K562 (cell line): ENCODE measurements around the gene IZUMO4. TPM values are rescaled to one million over a fixed set of nuclear protein-coding genes. Genes with fewer than 3 reads are reported as not detected.

Experiments
- ATF1 ChIP-seq, 2 experiments: fragments of 450-650 bp in 1 of 2; IDR thresholded peaks; 2 replicates each; pipeline ENCODE4 v1.6.1; 2016; ENCODE audit warnings: missing compliant biosample characterization in 1 of 2, missing genetic modification characterization in 1 of 2
- CBX3 ChIP-seq, 2 experiments: IDR thresholded peaks; 1 replicate in 1 of 2; 2 replicates in 1 of 2; pipeline ENCODE4 v1.6.1; 2012; ENCODE audit warnings: inconsistent platforms in 2 of 2, low read length in 2 of 2, borderline replicate concordance in 1 of 2, control low read depth in 1 of 2
- HNRNPK ChIP-seq: fragments of 200-400 bp; formaldehyde crosslinking; IDR thresholded peaks from one replicate; pipeline ENCODE4 v1.6.1; 2018; ENCODE audit warnings: mild to moderate bottlenecking, low read depth, low read length; ENCODE audit not compliant: poor library complexity, severe bottlenecking
- ILF3 ChIP-seq: fragments of 450-650 bp; IDR thresholded peaks from 2 replicates; pipeline ENCODE4 v1.6.1; 2018; ENCODE audit warnings: antibody characterized with exemption, mild to moderate bottlenecking, moderate library complexity, borderline replicate concordance
- NEUROD1 ChIP-seq: fragments of 150-350 bp; IDR thresholded peaks from 2 replicates; pipeline ENCODE4 v1.6.1; 2014; ENCODE audit warnings: borderline replicate concordance, low read length, low read depth; ENCODE audit not compliant: partially characterized antibody
- PRMT5 ChIP-seq: sonication (generic); formaldehyde crosslinking; IDR thresholded peaks from 2 replicates; pipeline ENCODE4 v1.5.0; 2020; ENCODE audit warnings: missing genetic modification reagents
- RBM14 ChIP-seq: fragments of 200-400 bp; formaldehyde crosslinking; IDR thresholded peaks from 2 replicates; pipeline ENCODE4 v1.6.1; 2018; ENCODE audit warnings: low read depth, mild to moderate bottlenecking, low read length, moderate library complexity, borderline replicate concordance; ENCODE audit not compliant: insufficient read depth
- SP1 ChIP-seq: sonication (generic); formaldehyde crosslinking; IDR thresholded peaks from 2 replicates; pipeline ENCODE4 v1.8.1; 2022; ENCODE audit warnings: mild to moderate bottlenecking, missing genetic modification reagents
- STAG1 ChIP-seq: sonication (generic); formaldehyde crosslinking; IDR thresholded peaks from 2 replicates; pipeline ENCODE4 v1.5.0; 2020; ENCODE audit warnings: missing genetic modification reagents, borderline replicate concordance
- ZNF586 ChIP-seq: fragments of 450-650 bp; formaldehyde crosslinking; conservative IDR thresholded peaks from 2 replicates; pipeline ENCODE4 v1.4.0; 2020; ENCODE audit warnings: mild to moderate bottlenecking, moderate library complexity
- polyA plus RNA-seq, 8 experiments: library from polyadenylated mRNA; depleted of rRNA in 4 of 8; stranded (reverse) in 5 of 8; unstranded in 3 of 8; fragments of >200 nt; fragmentation: Nextera tagmentation in 2 of 8; fragmentation: Illumina TruSeq in 1 of 8; extraction: Ambion mirVana in 2 of 8; extraction: Trizol in 1 of 8; gene quantifications; 2 replicates each; pipeline versions ENCODE4 v1.2.1 to v1.2.3, GENCODE V29; 2011 to 2014; ENCODE audit warnings: inconsistent platforms in 1 of 8, missing spikeins in 1 of 8
- total RNA-seq, 7 experiments: library from RNA; depleted of rRNA in 6 of 7; stranded (reverse); fragments of >200 nt in 6 of 7; fragmentation: Illumina TruSeq in 2 of 7; extraction: Trizol in 2 of 7; gene quantifications; 2 replicates each; pipeline versions ENCODE4 v1.2.1 to v1.2.3, GENCODE V29; 2011 to 2021; ENCODE audit warnings: low replicate concordance in 1 of 7
- TF ChIP-seq, protein P1 (sequence below): fragments of 450-650 bp; formaldehyde crosslinking; IDR thresholded peaks from 2 replicates; pipeline ENCODE4 v1.4.0; 2022; ENCODE audit warnings: mild to moderate bottlenecking, moderate library complexity
- TF ChIP-seq, protein P2 (sequence below): fragments of 250-450 bp; sonication (Bioruptor Pico); IDR thresholded peaks from 2 replicates; pipeline ENCODE4 v1.4.0; 2020; ENCODE audit warnings: mild to moderate bottlenecking, moderate library complexity
- TF ChIP-seq, protein P3 (sequence below): fragments of 450-650 bp; IDR thresholded peaks from 2 replicates; pipeline ENCODE4 v1.6.1; 2014; ENCODE audit warnings: low read depth, mild to moderate bottlenecking, moderate library complexity, borderline replicate concordance
- TF ChIP-seq, protein P4 (sequence below): sonication (generic); formaldehyde crosslinking; IDR thresholded peaks from 2 replicates; pipeline ENCODE4 v1.8.1; 2023; ENCODE audit warnings: mild to moderate bottlenecking, missing genetic modification reagents
- TF ChIP-seq, protein P5 (sequence below), 2 experiments: IDR thresholded peaks; 2 replicates each; pipeline ENCODE4 v1.6.1; 2011; ENCODE audit warnings: borderline replicate concordance in 1 of 2, control low read depth in 1 of 2, low read depth in 1 of 2, low read length in 1 of 2, mild to moderate bottlenecking in 1 of 2, mixed read lengths in 1 of 2, moderate library complexity in 1 of 2; ENCODE audit not compliant: insufficient read depth in 1 of 2, insufficient read length in 1 of 2, poor library complexity in 1 of 2, severe bottlenecking in 1 of 2; ENCODE audit errors: extremely low read depth in 1 of 2

The IZUMO4 gene
- total and polyA plus RNA-seq, 9 of the 15 experiments (the other 6 are each of a cell fraction or from before 2014, with no cell fraction given): 0.07 to 3.9 (median 1.2) TPM

DNA sequence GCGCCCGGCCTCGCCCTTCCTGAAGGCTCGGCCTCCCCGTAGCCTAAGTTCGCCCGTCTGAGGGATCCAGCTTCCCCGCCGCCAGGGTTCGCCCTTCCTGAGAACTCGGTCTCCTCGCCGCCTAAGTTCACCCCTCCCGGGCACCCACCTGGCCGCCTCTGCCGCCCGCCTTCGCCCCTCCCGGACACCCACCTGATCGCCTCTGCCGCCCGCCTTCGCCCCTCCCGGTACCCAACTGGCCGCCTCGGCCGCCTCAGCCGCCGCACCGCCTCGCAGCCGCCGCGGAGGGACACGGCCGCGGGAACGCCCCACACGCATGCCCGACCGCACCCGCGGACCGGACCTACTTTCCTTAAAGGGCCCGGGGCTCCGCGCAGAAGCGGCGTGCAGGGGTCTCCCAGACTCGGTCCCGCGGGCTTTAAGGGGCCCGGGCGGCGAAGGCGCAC, 658 bp upstream of the IZUMO4 start, which contains the start of gene MOB3A (continued):
- TF ChIP-seq, protein P1, sequence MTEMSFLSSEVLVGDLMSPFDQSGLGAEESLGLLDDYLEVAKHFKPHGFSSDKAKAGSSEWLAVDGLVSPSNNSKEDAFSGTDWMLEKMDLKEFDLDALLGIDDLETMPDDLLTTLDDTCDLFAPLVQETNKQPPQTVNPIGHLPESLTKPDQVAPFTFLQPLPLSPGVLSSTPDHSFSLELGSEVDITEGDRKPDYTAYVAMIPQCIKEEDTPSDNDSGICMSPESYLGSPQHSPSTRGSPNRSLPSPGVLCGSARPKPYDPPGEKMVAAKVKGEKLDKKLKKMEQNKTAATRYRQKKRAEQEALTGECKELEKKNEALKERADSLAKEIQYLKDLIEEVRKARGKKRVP (CRISPR knock-in tag): no peak
- TF ChIP-seq SP1 (CRISPR knock-in tag) (peak; percentile 96), NEUROD1 (peak; percentile 67), CBX3 (IDR thresholded peaks at IDR 0.05; ENCODE audit: borderline replicate concordance in 1 of 2, low read length in 2 of 2) (0 out of 3 replicates have a peak, but pooled peaks of 1 of the 2 experiments have one; percentile 22), ATF1 (CRISPR knock-in tag; IDR thresholded peaks at IDR 0.05) (no peak), ATF1 (tag; IDR thresholded peaks at IDR 0.05) (peak; percentile 91), HNRNPK (peak; percentile 71), ILF3 (peak; percentile 71; the same call in 1 of the 2 replicates), RBM14 (0 out of 2 replicates have a peak, but pooled peaks have one; percentile 81), PRMT5 (CRISPR knock-in tag) (no peak), ZNF586 (CRISPR knock-in tag) (0 out of 2 replicates have a peak, but pooled peaks have one; percentile 31), STAG1 (CRISPR knock-in tag) (0 out of 2 replicates have a peak, but pooled peaks have one; percentile 17)
- TF ChIP-seq, protein P2, sequence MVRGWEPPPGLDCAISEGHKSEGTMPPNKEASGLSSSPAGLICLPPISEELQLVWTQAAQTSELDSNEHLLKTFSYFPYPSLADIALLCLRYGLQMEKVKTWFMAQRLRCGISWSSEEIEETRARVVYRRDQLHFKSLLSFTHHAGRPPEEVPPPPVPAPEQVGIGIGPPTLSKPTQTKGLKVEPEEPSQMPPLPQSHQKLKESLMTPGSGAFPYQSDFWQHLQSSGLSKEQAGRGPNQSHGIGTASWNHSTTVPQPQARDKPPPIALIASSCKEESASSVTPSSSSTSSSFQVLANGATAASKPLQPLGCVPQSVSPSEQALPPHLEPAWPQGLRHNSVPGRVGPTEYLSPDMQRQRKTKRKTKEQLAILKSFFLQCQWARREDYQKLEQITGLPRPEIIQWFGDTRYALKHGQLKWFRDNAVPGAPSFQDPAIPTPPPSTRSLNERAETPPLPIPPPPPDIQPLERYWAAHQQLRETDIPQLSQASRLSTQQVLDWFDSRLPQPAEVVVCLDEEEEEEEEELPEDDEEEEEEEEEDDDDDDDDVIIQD (CRISPR knock-in tag): peak; percentile 80; the same call in 1 of the 2 replicates
- TF ChIP-seq, protein P3, sequence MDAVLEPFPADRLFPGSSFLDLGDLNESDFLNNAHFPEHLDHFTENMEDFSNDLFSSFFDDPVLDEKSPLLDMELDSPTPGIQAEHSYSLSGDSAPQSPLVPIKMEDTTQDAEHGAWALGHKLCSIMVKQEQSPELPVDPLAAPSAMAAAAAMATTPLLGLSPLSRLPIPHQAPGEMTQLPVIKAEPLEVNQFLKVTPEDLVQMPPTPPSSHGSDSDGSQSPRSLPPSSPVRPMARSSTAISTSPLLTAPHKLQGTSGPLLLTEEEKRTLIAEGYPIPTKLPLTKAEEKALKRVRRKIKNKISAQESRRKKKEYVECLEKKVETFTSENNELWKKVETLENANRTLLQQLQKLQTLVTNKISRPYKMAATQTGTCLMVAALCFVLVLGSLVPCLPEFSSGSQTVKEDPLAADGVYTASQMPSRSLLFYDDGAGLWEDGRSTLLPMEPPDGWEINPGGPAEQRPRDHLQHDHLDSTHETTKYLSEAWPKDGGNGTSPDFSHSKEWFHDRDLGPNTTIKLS: peak; percentile 64
- TF ChIP-seq, protein P4, sequence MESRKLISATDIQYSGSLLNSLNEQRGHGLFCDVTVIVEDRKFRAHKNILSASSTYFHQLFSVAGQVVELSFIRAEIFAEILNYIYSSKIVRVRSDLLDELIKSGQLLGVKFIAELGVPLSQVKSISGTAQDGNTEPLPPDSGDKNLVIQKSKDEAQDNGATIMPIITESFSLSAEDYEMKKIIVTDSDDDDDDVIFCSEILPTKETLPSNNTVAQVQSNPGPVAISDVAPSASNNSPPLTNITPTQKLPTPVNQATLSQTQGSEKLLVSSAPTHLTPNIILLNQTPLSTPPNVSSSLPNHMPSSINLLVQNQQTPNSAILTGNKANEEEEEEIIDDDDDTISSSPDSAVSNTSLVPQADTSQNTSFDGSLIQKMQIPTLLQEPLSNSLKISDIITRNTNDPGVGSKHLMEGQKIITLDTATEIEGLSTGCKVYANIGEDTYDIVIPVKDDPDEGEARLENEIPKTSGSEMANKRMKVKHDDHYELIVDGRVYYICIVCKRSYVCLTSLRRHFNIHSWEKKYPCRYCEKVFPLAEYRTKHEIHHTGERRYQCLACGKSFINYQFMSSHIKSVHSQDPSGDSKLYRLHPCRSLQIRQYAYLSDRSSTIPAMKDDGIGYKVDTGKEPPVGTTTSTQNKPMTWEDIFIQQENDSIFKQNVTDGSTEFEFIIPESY (CRISPR knock-in tag): peak; percentile 90
- TF ChIP-seq, protein P5, sequence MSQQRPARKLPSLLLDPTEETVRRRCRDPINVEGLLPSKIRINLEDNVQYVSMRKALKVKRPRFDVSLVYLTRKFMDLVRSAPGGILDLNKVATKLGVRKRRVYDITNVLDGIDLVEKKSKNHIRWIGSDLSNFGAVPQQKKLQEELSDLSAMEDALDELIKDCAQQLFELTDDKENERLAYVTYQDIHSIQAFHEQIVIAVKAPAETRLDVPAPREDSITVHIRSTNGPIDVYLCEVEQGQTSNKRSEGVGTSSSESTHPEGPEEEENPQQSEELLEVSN (IDR thresholded peaks at IDR 0.05; ENCODE audit: borderline replicate concordance in 1 of 2, extremely low read depth in 1 of 2, insufficient read depth in 1 of 2, insufficient read length in 1 of 2, low read depth in 1 of 2, low read length in 1 of 2, poor library complexity in 1 of 2, severe bottlenecking in 1 of 2): peak; percentile 49 to 70
